UCSD-AML1 (cell line): Measurements from ENCODE around the gene TSTD1.
"Not testable (repeated sequence)": the region's sequence is repeated elsewhere in the genome, so short reads cannot be mapped to it uniquely, and the experiment has no call there.

Experiments used
- DNase-seq: peaks from one replicate; lab custom pipeline; 2025; ENCODE audit not compliant: unreplicated experiment; lab: John Stamatoyannopoulos, UW

The TSTD1 gene

GRCh38 chr1:161069241-161069640 lies 30.5 kb upstream of the TSTD1 start:
- DNase-seq: no peak

GRCh38 chr1:161068306-161069234 lies 29.8 kb upstream of the TSTD1 start:
- peak; percentile 87 for DNase-seq

GRCh38 chr1:161066694-161067093 lies 27.9 kb upstream of the TSTD1 start:
- DNase-seq: no peak

- DNase-seq: not testable (repeated sequence)
Measured at GRCh38 chr1:161065681-161066080, 26.9 kb upstream of the TSTD1 start.

- not testable (repeated sequence) for DNase-seq
Measured at GRCh38 chr1:161063936-161064335, 25.2 kb upstream of the TSTD1 start.

- no peak for DNase-seq
Measured at GRCh38 chr1:161061419-161061818, 22.7 kb upstream of the TSTD1 start.

GRCh38 chr1:161059293-161059692 lies 20.5 kb upstream of the TSTD1 start:
- no peak for DNase-seq

GRCh38 chr1:161054805-161055204 lies 16.0 kb upstream of the TSTD1 start:
- peak; percentile 24 for DNase-seq

- no peak for DNase-seq
Measured at GRCh38 chr1:161054232-161054631, 15.5 kb upstream of the TSTD1 start.

GRCh38 chr1:161052899-161053298 lies 14.1 kb upstream of the TSTD1 start:
- no peak for DNase-seq

- DNase-seq: no peak
Measured at GRCh38 chr1:161051219-161051618, 12.5 kb upstream of the TSTD1 start.

- no peak for DNase-seq
Measured at GRCh38 chr1:161048949-161049722, 10.4 kb upstream of the TSTD1 start.

GRCh38 chr1:161047436-161048420 lies 9.0 kb upstream of the TSTD1 start:
- DNase-seq: no peak

- DNase-seq: no peak
Measured at GRCh38 chr1:161046605-161047228, 8.0 kb upstream of the TSTD1 start.

- peak; percentile 95 for DNase-seq
Measured at GRCh38 chr1:161045736-161046604, 7.2 kb upstream of the TSTD1 start, which contains the start of gene USF1. TSS of gene USF1 (minus strand) at chr1:161045977. CDS start at chr1:161043275, 2,702 bp downstream.

GRCh38 chr1:161044908-161045735 lies 6.4 kb upstream of the TSTD1 start:
- peak; percentile 80 for DNase-seq

GRCh38 chr1:161044535-161044907 lies 5.8 kb upstream of the TSTD1 start:
- no peak for DNase-seq

GRCh38 chr1:161039546-161039945 lies 782 bp upstream of the TSTD1 start:
- no peak for DNase-seq
